Muscle layer of colon (tissue), 2 donors: ENCODE data around the gene GYPE.
"Not testable (repeated sequence)": the region's sequence is repeated elsewhere in the genome, so short reads cannot be mapped to it uniquely, and the experiment has no call there.

Source experiments
- H3K27ac ChIP-seq: one replicate; pipeline ENCODE4 v1.7.0; 2013; ENCODE audit warnings: low read depth, mild to moderate bottlenecking, low read length, moderate library complexity
- H3K27me3 ChIP-seq, 2 donors: one replicate each; pipeline ENCODE4 v1.7.0; 2013; ENCODE audit warnings: low read length in 2 of 2, mild to moderate bottlenecking in 2 of 2; ENCODE audit not compliant: insufficient read depth in 2 of 2, control insufficient read depth in 1 of 2
- H3K36me3 ChIP-seq: one replicate; pipeline ENCODE4 v1.7.0; 2013; ENCODE audit warnings: mild to moderate bottlenecking, low read length; ENCODE audit not compliant: insufficient read depth
- H3K4me1 ChIP-seq: one replicate; pipeline ENCODE4 v1.7.0; 2013; ENCODE audit warnings: mild to moderate bottlenecking, low read length; ENCODE audit not compliant: insufficient read depth
- H3K4me3 ChIP-seq, 2 donors: one replicate each; pipeline ENCODE4 v1.7.0; 2013; ENCODE audit warnings: low read length in 2 of 2, low read depth in 1 of 2, mild to moderate bottlenecking in 1 of 2, moderate library complexity in 1 of 2
- H3K9ac ChIP-seq: one replicate; pipeline ENCODE4 v1.7.0; 2013; ENCODE audit warnings: low read length
- H3K9me3 ChIP-seq: one replicate; pipeline ENCODE4 v1.7.0; 2013; ENCODE audit warnings: mild to moderate bottlenecking, low read length
- donor health status: abdominal sarcoma.
- donor health status: Adenocarcinoma of cecum.

GYPE gene

GRCh38 chr4:143862716-143863115 is 42.6 kb downstream of the GYPE start:
- H3K9ac ChIP-seq, H3K9me3 ChIP-seq, H3K36me3 ChIP-seq, H3K4me3 ChIP-seq, H3K27me3 ChIP-seq, H3K27ac ChIP-seq, H3K4me1 ChIP-seq: not testable (repeated sequence)

- H3K9me3 ChIP-seq: no peaks in the 10 kb centered on the region
- no peak overlapping the region for H3K4me3 ChIP-seq
- no peak overlapping the region for H3K9ac ChIP-seq
- no peak overlapping the region for H3K27ac ChIP-seq
- H3K36me3 ChIP-seq: no peaks in the 10 kb centered on the region
- H3K27me3 ChIP-seq: no peaks in the 10 kb centered on the region
- H3K4me1 ChIP-seq: no peaks in the 10 kb centered on the region
Measured at GRCh38 chr4:143858456-143858855, 46.9 kb downstream of the GYPE start.

- H3K9ac ChIP-seq, H3K27me3 ChIP-seq, H3K9me3 ChIP-seq, H3K27ac ChIP-seq, H3K36me3 ChIP-seq, H3K4me1 ChIP-seq, H3K4me3 ChIP-seq: not testable (repeated sequence)
Measured at GRCh38 chr4:143857391-143858336, 47.7 kb downstream of the GYPE start.

GRCh38 chr4:143856017-143856557 is 49.3 kb downstream of the GYPE start:
- not testable (repeated sequence) for H3K9ac ChIP-seq, H3K4me3 ChIP-seq, H3K9me3 ChIP-seq, H3K27me3 ChIP-seq, H3K4me1 ChIP-seq, H3K36me3 ChIP-seq, H3K27ac ChIP-seq

- H3K36me3 ChIP-seq, H3K4me1 ChIP-seq, H3K27me3 ChIP-seq, H3K27ac ChIP-seq, H3K9me3 ChIP-seq, H3K4me3 ChIP-seq, H3K9ac ChIP-seq: not testable (repeated sequence)
Measured at GRCh38 chr4:143854645-143855044, 50.7 kb downstream of the GYPE start.

- H3K4me3 ChIP-seq, H3K4me1 ChIP-seq, H3K9me3 ChIP-seq, H3K27me3 ChIP-seq, H3K27ac ChIP-seq, H3K9ac ChIP-seq, H3K36me3 ChIP-seq: not testable (repeated sequence)
Measured at GRCh38 chr4:143849296-143849695, 56.1 kb downstream of the GYPE start.

GRCh38 chr4:143843506-143843832 is 61.9 kb downstream of the GYPE start:
- H3K4me1 ChIP-seq, H3K27ac ChIP-seq, H3K9ac ChIP-seq, H3K4me3 ChIP-seq, H3K36me3 ChIP-seq, H3K9me3 ChIP-seq, H3K27me3 ChIP-seq: not testable (repeated sequence)

- H3K27me3 ChIP-seq, H3K27ac ChIP-seq, H3K4me1 ChIP-seq, H3K36me3 ChIP-seq, H3K4me3 ChIP-seq, H3K9me3 ChIP-seq, H3K9ac ChIP-seq: not testable (repeated sequence)
Measured at GRCh38 chr4:143842624-143843505, 62.5 kb downstream of the GYPE start.

GRCh38 chr4:143839413-143839812 is 65.9 kb downstream of the GYPE start:
- not testable (repeated sequence) for H3K9me3 ChIP-seq, H3K9ac ChIP-seq, H3K27me3 ChIP-seq, H3K36me3 ChIP-seq, H3K27ac ChIP-seq, H3K4me3 ChIP-seq, H3K4me1 ChIP-seq

GRCh38 chr4:143834196-143834595 is 71.2 kb downstream of the GYPE start:
- not testable (repeated sequence) for H3K4me1 ChIP-seq, H3K9ac ChIP-seq, H3K9me3 ChIP-seq, H3K36me3 ChIP-seq, H3K27me3 ChIP-seq, H3K27ac ChIP-seq, H3K4me3 ChIP-seq

GRCh38 chr4:143833676-143834075 is 71.7 kb downstream of the GYPE start:
- H3K9ac ChIP-seq, H3K27me3 ChIP-seq, H3K4me1 ChIP-seq, H3K4me3 ChIP-seq, H3K27ac ChIP-seq, H3K9me3 ChIP-seq, H3K36me3 ChIP-seq: not testable (repeated sequence)
